Measurements from ENCODE around the gene TRAIP.
"Not testable (repeated sequence)": the region's sequence is repeated elsewhere in the genome, so short reads cannot be mapped to it uniquely, and the experiment has no call there.

TRAIP gene

DNA sequence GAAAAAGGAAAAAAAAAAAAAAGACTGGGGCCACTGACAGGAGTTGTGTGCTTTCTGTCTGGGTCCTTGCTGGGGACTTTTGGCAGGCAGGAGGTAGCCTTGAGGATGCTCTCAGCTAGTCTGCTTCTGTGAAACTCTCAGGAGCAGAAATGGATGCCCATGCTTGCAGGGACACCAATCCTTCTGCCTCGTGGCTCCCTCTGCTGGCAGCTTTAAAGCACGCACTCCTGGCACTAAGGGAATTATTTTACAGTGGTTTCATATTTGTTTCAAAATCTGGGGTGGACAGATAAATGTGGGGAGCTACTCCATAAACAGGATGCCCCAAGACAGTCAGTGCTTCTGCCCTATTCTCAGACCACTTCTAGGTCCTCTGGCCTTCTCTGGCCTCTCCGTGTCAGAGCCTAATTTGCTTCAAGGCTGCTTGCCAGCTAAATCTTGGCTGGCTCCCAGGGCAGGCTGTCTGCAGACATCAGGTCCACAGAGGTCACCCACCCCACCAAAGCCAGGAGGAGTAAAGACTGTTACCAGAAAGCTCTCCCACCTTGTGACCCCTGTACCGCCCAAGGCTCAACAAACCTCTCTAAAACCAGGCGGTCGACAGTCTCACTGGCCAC, 17.1 kb downstream of the TRAIP start:
- no peak overlapping the region for H3K4me3 ChIP-seq (ENCODE audit: low read length)
- no peak overlapping the region for H2AFZ ChIP-seq (ENCODE audit: low read depth, low read length)
- no peaks in the 10 kb centered on the region for H3K4me1 ChIP-seq (ENCODE audit: insufficient read depth, low read length)
- peaks cover 48% of the 10 kb centered on the region for H3K36me3 ChIP-seq (ENCODE audit: insufficient read depth, low read length)
- no peaks in the 10 kb centered on the region for H3K27me3 ChIP-seq (ENCODE audit: insufficient read depth, low read length)
- no peaks in the 10 kb centered on the region for H3K9me3 ChIP-seq (ENCODE audit: low read length)

DNA sequence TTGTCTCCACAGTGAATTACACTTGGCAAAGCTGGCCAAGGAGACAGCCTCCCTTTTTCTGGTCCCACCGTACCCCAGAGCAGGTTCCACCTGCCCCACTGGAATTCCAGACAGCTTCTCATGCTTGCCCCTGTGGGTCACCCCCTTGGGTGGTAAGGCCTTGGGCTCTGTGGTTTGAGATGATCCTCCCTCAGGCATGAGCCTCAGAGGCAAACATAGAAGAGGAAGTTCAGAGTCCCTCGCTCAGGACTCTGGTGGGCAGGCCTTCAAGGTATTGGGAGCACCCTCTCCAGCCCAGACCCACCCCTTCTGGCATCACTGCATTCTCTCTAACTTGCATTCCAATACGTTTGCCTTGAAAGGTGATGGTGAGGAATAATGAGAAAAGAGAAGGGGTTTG, 25.0 kb downstream of the TRAIP start:
- Histone ChIP-seq H3K27me3 (ENCODE audit: insufficient read depth, low read length) (no peaks in the 10 kb centered on the region), H3K4me3 (ENCODE audit: low read length) (no peak overlapping the region), H2AFZ (ENCODE audit: low read depth, low read length) (no peak overlapping the region), H3K4me1 (ENCODE audit: insufficient read depth, low read length) (no peaks in the 10 kb centered on the region), H3K36me3 (ENCODE audit: insufficient read depth, low read length) (peaks cover 53% of the 10 kb centered on the region), H3K9me3 (ENCODE audit: low read length) (no peaks in the 10 kb centered on the region)

DNA sequence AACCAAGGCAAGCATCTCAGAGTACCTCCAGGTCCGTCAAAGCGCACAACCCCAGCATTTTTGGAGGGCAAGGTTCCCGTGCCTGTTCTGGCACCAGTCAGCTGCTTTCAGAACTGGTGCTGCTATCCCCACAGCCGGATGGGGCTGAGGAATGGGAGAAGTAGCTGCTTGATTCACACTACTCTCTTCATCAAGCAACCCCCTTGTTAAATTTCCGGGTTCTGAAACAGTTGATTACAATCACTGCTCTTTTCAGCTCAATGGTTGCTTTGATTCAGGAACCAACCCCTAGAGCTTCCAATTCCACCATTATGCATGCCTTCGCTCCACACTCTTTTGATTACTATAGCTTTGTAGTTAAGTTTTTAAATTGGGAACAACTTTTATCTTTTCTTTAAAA, 30.3 kb downstream of the TRAIP start:
- Histone ChIP-seq H2AFZ (ENCODE audit: low read depth, low read length) (no peak overlapping the region), H3K27me3 (ENCODE audit: insufficient read depth, low read length) (no peaks in the 10 kb centered on the region), H3K4me1 (ENCODE audit: insufficient read depth, low read length) (no peaks in the 10 kb centered on the region), H3K36me3 (ENCODE audit: insufficient read depth, low read length) (peaks cover 28% of the 10 kb centered on the region), H3K9me3 (ENCODE audit: low read length) (no peaks in the 10 kb centered on the region), H3K4me3 (ENCODE audit: low read length) (no peak overlapping the region)

DNA sequence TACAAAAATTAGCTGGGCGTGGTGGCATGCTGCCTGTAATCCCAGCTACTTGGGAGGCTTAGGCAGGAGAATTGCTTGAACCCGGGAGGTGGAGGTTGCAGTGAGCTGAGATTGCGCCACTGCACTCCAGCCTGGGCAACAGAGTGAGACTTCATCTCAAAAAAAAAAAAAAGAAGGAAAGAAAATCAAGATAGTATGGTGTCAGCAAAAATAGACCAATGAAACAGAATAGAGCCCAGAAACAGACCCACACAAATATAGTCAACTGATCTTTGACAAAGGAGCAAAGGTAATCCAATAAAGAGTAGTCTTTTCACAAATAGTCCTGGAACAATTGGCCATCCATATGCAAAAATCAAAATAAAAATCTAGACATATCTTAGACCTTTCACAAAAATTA, 33.2 kb downstream of the TRAIP start:
- H3K27me3 ChIP-seq (ENCODE audit: insufficient read depth, low read length); H2AFZ ChIP-seq (ENCODE audit: low read depth, low read length); H3K4me3 ChIP-seq (ENCODE audit: low read length); H3K9me3 ChIP-seq (ENCODE audit: low read length); H3K36me3 ChIP-seq (ENCODE audit: insufficient read depth, low read length); H3K4me1 ChIP-seq (ENCODE audit: insufficient read depth, low read length): not testable (repeated sequence)

DNA sequence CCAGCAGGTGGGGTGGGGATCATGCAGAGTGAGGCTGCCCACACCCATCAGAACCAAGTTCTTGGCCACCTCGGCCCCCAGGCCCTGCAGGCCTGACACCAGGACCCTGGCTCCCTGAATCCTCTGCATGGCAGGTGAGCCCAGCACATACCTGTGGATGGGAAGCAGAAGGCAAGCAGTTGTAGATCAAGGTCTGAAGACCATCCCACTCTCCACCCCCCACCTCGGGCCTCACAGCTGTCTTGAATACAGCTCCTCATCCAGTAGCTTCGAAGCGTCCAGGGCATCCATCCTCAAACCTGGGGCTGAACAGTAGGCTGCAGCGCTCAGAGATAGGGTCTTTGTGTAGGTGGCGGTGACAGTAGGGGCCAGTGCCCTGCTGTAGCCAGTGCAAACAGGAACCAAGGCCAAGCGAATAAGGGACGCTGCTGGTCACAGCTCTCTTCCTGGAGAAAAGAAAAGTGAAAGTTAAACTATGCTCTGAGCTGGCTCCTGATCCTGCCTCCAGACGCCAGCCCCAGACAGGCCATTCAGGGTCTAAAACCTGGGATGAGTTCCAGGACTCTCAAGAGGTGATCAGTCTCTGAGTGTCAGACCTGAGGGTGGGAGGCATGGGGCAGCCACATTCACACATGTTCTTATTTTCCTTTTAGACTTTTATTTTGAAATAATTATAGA, 42.7 kb downstream of the TRAIP start, which contains the start of gene UBA7:
Gene UBA7, minus strand, starts transcription at position 457 of the 678 bp plus-strand sequence. Its CDS starts 166 bp downstream, at position 291.
- H3K4me3 ChIP-seq (ENCODE audit: low read length) = no peak within 1 kb of the TSS
- H2AFZ ChIP-seq (ENCODE audit: low read depth, low read length) = no peak within 1 kb of the TSS
- no peaks in the 10 kb centered on the region for H3K4me1 ChIP-seq (ENCODE audit: insufficient read depth, low read length)
- no peaks in the 10 kb centered on the region for H3K36me3 ChIP-seq (ENCODE audit: insufficient read depth, low read length)
- H3K27me3 ChIP-seq (ENCODE audit: insufficient read depth, low read length) = no peaks in the 10 kb centered on the region
- no peaks in the 10 kb centered on the region for H3K9me3 ChIP-seq (ENCODE audit: low read length)

DNA sequence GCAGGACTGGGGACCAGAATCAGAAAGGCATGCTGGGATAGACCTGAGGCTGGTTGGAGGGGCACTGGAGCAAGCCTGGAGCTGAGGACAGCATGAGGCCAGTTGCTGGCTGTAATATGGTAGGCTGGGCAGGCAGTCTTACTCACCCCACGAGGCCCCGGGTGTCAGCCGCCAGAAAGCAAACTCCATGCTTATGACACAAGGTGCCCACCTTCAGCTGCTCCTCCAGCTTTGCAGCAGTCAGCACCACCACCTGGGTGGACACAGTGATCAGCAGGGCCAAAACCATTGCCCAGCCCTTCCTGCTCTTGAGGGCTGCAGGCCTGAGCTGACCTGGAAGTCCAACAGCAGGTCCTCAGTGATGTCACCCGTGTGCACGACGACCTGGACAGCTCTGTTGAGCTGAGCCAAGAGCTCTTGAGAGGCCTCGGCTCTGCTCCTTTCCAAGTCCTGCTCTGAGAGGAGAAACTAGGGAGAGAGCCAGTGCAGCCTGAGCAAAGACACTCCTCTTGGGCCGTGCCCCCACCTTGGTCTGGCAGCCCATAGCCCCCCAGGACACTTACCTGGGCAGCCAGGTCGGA, 43.4 kb downstream of the TRAIP start:
- Histone ChIP-seq H2AFZ (ENCODE audit: low read depth, low read length) (no peak overlapping the region), H3K36me3 (ENCODE audit: insufficient read depth, low read length) (no peaks in the 10 kb centered on the region), H3K27me3 (ENCODE audit: insufficient read depth, low read length) (no peaks in the 10 kb centered on the region), H3K9me3 (ENCODE audit: low read length) (no peaks in the 10 kb centered on the region), H3K4me3 (ENCODE audit: low read length) (no peak overlapping the region), H3K4me1 (ENCODE audit: insufficient read depth, low read length) (no peaks in the 10 kb centered on the region)

DNA sequence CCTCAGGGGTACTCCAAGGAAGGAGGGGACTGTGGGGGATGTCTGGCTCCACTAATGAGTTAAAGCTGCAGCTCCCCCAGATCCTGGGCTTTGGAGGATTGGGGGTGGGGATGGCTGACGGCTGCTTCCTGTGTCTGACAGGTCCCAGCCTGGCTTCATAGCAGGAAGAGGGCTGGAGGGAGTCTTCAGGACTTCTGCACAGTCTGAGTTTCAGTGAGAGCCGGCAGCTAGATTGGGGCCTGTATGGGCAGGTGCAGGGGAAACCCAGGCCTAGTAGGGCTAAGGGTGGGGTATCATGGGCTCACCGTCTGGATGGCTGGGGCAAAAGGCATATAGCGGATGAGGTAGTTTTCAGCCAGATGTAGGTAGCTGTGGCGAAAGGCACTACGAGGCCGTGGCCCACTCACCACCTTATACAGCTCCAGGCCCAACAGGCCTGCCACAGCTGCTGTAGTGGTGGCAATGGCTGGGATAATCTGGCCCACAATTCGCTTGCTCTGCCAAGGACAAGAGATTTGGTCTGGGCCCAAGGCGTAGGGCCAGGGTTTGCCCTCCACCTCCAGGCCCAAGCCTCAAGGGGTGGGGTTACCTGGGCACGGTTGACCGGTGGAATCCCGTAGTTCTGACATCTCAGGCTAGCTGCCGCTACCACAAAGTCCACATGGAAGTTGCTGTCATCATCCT, 48.8 kb downstream of the TRAIP start:
- no peaks in the 10 kb centered on the region for H3K9me3 ChIP-seq (ENCODE audit: low read length)

DNA sequence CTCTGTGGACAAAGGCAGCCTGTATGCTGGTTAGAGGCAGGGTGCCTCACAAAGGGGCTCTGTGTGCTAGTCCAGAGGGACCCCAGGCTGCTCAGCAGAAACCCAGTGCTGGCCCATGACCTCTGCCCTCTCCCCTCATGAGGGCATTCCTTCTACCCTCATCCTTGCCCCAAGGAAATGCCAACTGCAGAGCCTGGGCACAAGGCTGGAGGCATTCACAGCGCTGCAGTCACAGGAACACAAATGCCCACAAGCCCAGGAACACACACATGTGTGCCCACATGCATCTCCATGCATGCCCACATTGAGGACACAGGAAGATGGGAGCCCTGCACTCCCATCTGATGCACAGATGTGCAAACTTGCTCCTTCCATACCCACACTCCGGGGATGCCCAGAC, 49.5 kb downstream of the TRAIP start:
- H3K36me3 ChIP-seq (ENCODE audit: insufficient read depth, low read length) = no peaks in the 10 kb centered on the region
- no peak overlapping the region for H3K4me3 ChIP-seq (ENCODE audit: low read length)
- H3K4me1 ChIP-seq (ENCODE audit: insufficient read depth, low read length) = peaks cover 27% of the 10 kb centered on the region
- H3K9me3 ChIP-seq (ENCODE audit: low read length) = no peaks in the 10 kb centered on the region
- H2AFZ ChIP-seq (ENCODE audit: low read depth, low read length) = no peak overlapping the region
- peaks cover 13% of the 10 kb centered on the region for H3K27me3 ChIP-seq (ENCODE audit: insufficient read depth, low read length)

More for the DNA sequence above, 48.8 kb downstream of the TRAIP start:
- no peaks in the 10 kb centered on the region for H3K36me3 ChIP-seq (ENCODE audit: insufficient read depth, low read length)
- H3K4me1 ChIP-seq (ENCODE audit: insufficient read depth, low read length) = peaks cover 27% of the 10 kb centered on the region
- H2AFZ ChIP-seq (ENCODE audit: low read depth, low read length) = no peak overlapping the region
- no peak overlapping the region for H3K4me3 ChIP-seq (ENCODE audit: low read length)
- H3K27me3 ChIP-seq (ENCODE audit: insufficient read depth, low read length) = peaks cover 13% of the 10 kb centered on the region

DNA sequence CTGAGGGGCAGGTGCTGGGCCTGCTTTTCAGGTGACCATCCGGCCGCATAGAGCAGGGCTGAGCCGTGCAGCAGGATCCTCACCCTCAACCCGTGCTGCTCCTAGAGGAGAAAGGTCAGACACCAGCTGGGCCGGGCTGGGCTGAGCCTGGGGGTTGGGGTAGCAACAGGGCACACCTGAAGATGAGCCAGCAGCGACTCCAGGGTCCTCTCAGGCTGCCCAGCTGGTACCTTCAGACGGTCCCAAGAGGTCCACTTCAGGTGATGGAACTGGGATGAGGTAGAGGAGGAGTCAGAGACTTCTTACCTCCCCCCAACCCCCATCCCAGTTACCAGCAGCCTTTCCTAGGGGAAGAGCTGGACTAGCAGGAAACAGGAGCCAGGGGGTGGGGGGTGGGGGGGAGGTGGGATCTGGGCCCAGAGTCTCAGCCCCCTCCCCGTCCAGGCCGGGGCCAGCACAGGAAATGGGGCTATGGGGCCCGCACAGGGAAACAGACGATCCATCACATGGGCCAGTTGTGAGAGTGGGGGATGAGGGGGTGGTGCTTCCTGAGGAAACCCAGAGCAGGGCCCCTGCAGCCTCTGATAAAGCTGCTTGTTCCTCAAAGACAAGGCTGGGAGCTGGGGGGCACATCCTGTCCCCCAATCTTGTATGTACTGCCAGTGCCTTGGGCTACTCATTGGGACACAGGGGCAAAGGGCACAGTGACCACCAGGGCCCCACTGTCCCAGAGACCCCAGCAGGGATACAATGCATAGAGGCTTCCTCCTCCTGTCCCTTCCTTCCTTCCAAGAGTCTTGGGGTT, 50.3 kb downstream of the TRAIP start:
- Histone ChIP-seq H3K36me3 (ENCODE audit: insufficient read depth, low read length) (no peaks in the 10 kb centered on the region), H2AFZ (ENCODE audit: low read depth, low read length) (no peak overlapping the region), H3K4me1 (ENCODE audit: insufficient read depth, low read length) (peaks cover 27% of the 10 kb centered on the region), H3K9me3 (ENCODE audit: low read length) (no peaks in the 10 kb centered on the region), H3K4me3 (ENCODE audit: low read length) (no peak overlapping the region), H3K27me3 (ENCODE audit: insufficient read depth, low read length) (peaks cover 17% of the 10 kb centered on the region)

DNA sequence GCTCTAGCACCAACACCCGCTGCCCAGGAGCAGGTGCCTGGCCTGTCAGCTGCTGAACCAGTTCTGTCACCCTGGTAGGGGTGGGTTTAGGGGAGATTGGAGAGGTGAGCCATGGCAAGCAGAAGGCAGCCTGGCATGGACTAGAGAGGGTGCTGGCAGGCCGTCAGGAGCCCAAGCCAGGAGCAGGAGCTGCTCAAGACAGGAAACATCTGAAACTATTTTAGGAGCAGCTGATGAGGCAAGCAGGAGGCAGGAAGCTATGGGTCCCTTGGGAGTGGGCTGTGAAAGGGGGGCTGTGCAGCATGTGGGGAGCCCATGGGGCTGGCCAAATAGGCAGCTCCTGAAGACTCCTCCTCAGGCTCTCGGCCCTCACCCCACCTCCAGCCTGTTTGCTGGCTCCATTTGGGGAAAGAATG, 51.0 kb downstream of the TRAIP start:
- H2AFZ ChIP-seq (ENCODE audit: low read depth, low read length) = no peak overlapping the region
- no peak overlapping the region for H3K4me3 ChIP-seq (ENCODE audit: low read length)
- H3K36me3 ChIP-seq (ENCODE audit: insufficient read depth, low read length) = no peaks in the 10 kb centered on the region
- no peaks in the 10 kb centered on the region for H3K9me3 ChIP-seq (ENCODE audit: low read length)
- H3K4me1 ChIP-seq (ENCODE audit: insufficient read depth, low read length) = peaks cover 27% of the 10 kb centered on the region
- H3K27me3 ChIP-seq (ENCODE audit: insufficient read depth, low read length) = peaks cover 17% of the 10 kb centered on the region

DNA sequence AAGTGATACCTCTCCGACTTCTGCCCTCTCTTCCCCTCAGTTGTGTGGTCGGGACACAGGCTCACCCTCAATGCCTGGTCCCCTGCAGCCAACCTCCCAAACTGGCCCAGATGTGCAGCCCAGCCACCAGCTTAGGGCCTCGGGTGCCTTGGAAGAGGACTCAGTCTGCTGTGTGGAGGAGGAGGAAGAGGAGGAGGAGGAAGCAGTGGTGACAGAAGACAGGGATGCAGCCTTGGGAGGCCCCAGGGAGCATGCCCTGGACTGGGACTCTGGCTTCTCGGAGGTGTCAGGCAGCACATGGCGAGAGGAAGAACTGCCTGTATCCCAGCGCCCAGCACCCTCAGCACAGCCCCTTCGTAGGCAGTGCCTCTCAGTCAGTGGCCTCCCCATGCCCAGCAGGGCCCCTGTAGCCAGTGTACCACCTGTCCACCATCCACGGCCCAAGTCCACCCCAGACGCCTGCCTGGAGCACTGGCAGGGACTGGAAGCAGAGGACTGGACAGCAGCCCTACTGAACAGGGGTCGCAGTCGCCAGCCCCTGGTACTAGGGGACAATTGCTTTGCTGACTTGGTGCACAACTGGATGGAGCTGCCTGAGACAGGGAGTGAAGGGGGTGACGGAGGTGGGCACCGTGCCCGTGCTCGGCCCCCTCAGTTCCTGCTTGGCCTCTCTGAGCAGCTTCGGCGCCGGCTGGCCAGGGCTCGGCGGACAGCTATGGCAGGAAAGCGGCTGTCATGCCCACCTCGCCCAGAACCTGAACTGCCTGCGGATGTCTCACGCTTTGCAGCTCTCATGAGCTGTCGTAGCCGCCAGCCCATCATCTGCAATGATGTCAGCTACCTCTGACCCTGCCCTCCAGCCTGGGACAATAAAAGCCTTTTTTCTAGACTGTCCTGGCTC, 52.0 kb downstream of the TRAIP start:
- Histone ChIP-seq H3K9me3 (ENCODE audit: low read length) (no peaks in the 10 kb centered on the region), H3K4me3 (ENCODE audit: low read length) (no peak overlapping the region), H3K27me3 (ENCODE audit: insufficient read depth, low read length) (peaks cover 17% of the 10 kb centered on the region), H2AFZ (ENCODE audit: low read depth, low read length) (no peak overlapping the region), H3K36me3 (ENCODE audit: insufficient read depth, low read length) (no peaks in the 10 kb centered on the region), H3K4me1 (ENCODE audit: insufficient read depth, low read length) (peaks cover 27% of the 10 kb centered on the region)

All from neuron (in vitro differentiated cells).